Stimulated activated CD4-positive, alpha-beta T cell treated with anti-CD3 and anti-CD28 coated beads, Interleukin-2, amount 100 ng/mL, for 4 hours (primary cell): ENCODE data around the gene AVEN.

Experiments
- DNase-seq: peaks from one replicate; pipeline ENCODE4 v3.0.0-alpha.2; 2020; ENCODE audit warnings: low read depth

AVEN gene

DNA sequence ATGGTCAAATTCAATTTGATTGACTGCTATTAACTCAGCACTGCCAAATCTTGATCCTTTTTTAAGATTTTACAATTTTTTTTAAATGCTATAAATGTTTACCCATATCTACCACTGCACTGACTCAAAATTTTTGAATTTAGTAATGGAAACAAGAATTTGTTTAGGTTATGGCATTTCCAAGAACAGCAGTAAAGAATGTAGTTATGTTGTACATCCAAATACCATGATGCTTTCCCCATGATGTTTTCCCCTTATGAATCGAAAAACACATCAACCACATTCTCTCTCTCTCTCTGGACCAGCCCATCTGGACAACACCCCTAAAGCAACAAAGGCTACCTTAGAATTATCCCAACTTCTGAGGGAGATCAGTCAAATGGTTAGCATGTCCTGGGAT lies 56.5 kb downstream of the AVEN start:
- no peak for DNase-seq

GRCh38 chr15:33980159-33980558 lies 58.8 kb downstream of the AVEN start:
- DNase-seq: no peak

DNA sequence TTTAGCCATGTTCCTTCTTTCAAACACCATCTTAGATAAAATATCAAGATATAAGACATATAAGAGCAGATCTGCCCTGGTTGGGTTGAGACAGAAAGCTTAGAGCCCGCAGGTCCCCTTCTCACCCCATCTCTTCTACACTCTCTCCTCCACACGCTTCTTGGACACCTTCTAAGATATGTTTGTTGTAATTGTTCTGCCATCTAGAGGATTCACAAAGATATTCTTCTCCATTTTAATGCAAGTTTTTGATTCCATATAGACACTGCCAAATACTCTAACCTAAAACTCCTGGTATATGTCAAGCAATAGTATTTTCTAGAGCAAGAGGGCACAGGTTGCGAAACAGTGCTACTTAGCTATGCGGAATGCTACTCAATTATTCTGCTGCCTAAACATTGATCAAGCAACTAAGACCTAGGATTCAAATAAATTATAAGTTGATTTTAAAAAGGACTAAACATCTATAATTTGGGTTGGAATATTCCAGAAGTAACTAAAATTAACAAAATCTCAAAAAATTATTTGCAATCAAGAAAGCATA lies 63.9 kb downstream of the AVEN start:
- no peak for DNase-seq

- no peak for DNase-seq
Observed at GRCh38 chr15:33971811-33972210, 67.2 kb downstream of the AVEN start.

- no peak for DNase-seq
Observed at GRCh38 chr15:33968821-33969220, 70.2 kb downstream of the AVEN start.

GRCh38 chr15:33968224-33968623 lies 70.8 kb downstream of the AVEN start, which contains the start of gene CHRM5:
CHRM5 (plus strand) TSS chr15:33968497; CDS start chr15:34062718, 94,221 bp downstream.
- DNase-seq: no peak

GRCh38 chr15:33964665-33965040 lies 74.4 kb downstream of the AVEN start:
- DNase-seq: no peak

- DNase-seq: no peak
Observed at GRCh38 chr15:33963831-33964664, 75.0 kb downstream of the AVEN start.

- no peak for DNase-seq
Observed at GRCh38 chr15:33960549-33960935, 78.5 kb downstream of the AVEN start.

DNA sequence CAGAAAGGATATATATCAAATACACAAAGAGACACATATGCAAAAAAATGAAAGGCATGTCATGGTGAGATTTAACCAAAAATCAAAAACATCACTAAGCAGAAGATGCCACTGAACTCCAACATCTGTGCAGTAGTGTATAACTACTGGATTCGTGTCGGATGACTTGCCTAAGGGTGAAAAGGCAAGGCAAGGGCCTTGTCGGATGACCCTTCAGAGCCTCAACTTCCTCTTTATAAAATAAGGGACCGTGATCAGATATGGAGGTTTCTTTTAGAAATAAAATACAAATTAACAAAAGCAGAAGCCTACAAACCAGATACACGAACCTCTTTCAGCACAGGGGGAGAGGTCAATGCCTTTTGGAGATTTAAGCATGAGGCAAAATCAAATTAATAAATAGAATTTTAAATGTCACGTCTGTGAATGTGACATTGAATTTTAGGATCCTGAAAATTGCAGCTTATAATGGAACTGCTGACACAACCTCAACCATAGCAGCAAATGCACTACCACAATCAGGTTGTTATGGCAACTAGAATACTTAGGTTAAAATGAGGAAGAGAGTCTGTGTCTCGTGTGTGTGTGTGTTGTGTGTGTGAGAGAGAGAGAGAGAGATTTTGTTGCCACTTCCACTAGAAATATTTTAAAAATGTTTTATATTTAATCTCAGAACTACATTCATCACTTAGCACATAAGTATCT lies 79.0 kb downstream of the AVEN start:
- no peak for DNase-seq

DNA sequence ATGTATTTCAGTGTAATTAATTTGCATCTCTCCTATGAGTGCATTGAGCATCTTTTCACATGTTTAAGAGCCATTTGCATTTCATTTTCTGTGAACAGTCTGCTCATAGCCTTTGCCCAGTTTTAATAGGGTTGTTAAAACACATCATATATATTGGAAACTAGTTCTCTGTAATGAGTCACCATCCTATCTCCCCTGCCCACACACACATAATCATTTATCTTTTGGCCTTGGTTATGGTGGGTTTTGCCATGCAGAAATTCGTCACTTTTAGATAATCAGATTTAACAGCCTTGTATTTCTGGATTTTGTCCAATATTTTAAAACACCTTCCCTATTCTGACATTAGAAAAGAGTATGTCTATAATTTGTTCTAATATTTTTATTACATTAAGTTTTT lies 82.6 kb downstream of the AVEN start:
- no peak for DNase-seq

GRCh38 chr15:33955945-33956344 lies 83.1 kb downstream of the AVEN start:
- no peak for DNase-seq

- no peak for DNase-seq
Observed at GRCh38 chr15:33946152-33946551, 92.9 kb downstream of the AVEN start.

DNA sequence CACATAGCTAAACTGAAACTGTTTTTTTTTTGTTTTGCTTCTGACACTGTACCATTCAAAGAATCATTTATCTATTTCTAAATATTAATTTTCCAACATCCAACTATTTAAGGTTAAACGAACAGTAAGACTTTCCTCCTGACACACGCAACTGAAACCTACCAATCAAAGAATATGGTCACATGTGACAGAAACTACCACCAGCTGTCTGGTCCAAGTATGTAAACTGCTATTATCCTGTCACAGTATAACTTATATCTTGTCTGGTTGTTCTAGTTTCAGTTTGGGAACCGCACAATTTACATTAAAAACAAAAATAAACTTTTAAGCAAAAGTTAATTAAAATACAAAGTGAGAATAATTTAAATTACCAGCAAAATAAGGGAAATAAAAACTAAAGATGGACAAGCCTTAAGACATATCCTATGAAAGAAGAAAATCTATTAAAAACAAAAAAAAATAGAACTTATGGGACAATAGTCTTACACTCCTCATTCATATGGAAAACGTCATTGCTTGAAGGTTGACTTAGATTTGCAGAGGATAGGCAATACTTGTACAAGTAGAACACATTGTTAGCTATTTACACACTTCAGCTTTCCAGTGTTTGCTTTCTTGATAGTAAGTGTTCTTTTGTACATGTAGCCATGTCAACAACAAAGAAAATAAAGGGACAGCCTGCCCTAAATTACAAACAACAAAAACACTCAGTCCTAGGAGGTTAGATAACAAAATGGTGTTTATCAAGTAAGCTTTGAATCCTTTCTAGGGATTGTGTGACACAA lies 97.5 kb downstream of the AVEN start:
- DNase-seq: no peak

- no peak for DNase-seq
Observed at GRCh38 chr15:33934921-33935320, 104.1 kb downstream of the AVEN start.

DNA sequence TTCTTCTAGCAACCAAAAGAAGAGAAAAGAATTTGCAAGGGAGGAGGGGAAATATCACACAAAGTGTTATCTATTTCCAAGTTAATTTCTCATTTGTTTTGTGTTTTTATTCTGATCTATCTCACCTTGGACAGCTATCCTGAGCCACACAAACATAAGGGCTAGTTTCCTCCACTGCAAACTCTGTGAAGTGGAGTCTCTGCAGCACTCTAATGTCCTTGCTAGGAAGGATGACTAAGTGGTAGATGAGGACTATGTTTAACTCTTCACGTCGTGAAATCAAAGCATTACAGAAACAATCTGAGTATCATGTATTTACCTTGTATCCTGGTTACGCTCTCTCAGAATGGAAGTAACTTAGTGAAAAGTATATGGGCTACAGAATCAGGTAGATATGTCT lies 104.6 kb downstream of the AVEN start:
- no peak for DNase-seq

DNA sequence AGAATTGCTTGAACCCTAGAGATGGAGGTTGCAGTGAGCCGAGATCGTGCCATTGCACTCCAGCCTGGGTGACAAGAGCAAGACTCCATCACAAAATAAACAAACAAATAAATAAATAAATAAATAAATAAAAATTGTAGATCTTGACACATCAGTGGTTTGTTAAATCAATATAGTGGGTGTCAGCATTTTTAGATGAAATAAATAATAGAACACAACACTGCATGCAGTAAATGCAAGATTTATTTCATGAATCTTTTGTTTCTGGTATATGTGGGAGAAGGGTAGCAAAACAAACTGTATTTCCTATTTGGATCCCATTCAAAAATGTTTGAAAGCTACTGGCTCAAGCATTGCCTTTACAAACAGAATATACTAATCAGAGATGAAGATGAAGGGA lies 106.3 kb downstream of the AVEN start:
- no peak for DNase-seq

GRCh38 chr15:33926260-33926659 lies 112.7 kb downstream of the AVEN start:
- no peak for DNase-seq

DNA sequence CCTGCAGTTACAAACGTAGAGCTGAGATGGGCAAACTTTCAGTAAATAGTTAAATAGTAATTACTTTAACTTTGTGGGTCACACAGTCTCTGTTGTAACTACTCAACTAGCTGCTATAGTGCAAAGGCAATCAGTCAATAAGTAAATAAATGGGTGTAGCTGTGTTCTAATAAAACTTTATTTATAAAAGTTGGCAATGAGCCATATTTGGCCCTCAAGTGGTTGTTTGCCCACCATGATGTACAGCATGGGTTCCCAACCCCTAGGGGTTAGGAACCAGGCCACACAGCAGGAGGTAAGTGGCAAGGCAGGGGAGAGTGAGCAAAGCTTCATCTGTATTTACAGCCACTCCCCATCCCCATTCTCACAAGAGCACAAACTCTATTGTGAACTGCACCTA lies 115.6 kb downstream of the AVEN start:
- no peak for DNase-seq

DNA sequence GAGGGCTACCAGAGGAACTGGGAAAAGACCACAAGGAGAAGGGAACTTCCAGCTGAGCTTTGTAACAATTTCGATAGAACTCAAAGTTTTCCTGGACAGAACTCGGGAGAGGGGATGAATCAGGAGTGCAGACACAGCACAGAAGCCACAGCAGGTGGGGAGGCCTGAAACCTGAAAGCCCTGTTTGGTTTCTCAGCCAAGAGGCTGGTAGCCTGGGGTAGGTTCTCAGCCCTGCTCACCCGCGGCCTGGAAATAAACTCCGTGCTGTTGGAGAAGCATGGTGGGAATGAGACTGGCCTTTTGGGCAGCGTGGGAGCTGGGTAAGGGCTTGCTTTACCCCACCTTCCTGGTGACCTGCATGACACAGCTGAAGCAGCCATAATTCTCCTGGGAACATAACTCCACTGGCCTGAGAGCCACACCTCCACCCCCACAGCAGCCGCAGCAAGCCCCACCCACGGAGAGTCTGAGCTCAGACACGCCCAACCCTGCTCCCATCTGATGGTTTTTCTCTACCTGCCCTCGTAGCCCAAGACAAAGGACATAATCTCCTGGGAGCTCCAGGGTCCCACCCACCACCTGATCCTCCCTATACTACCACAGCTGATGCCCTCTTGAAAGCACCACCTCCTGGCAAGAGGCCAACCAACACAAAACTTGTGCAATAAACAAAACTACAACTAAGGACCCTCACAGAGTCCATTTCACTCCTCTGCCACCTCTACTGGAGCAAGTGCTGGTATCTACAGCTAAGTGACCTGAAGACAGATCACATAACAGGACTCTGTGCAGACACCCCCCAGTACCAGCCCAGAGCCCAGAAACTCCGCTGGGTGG lies 123.2 kb downstream of the AVEN start:
- DNase-seq: no peak

- no peak for DNase-seq
Observed at GRCh38 chr15:33913459-33913858, 125.5 kb downstream of the AVEN start.

DNA sequence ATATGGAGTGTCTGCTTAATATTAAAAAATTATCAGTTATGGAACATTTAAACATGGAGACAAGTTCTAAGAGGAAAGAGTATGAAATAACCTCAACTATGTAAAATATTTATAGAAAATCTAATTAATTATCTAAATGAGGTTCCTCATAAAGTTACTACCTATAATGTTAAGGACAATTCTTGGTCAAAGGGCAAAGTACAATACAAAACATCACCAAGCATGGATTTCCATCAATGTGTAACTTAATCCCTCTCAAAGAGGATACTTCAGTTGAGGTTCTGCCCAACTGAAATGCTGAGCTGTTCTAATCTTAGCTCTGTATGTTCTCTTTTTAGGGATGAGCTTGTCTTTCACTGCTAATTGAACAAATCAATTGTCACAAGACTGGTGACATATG lies 126.7 kb downstream of the AVEN start:
- DNase-seq: no peak
